Measurements from ENCODE around the gene TACR2. TPM values are rescaled to one million over a fixed set of nuclear protein-coding genes. Genes with fewer than 3 reads are reported as not detected.
A peak's percentile ranks its signal among the peaks of the same experiment; 100 is the strongest.

The TACR2 gene
- total RNA-seq, 2 donors from 2014 or later = 0.66 TPM; not detected in 1

DNA sequence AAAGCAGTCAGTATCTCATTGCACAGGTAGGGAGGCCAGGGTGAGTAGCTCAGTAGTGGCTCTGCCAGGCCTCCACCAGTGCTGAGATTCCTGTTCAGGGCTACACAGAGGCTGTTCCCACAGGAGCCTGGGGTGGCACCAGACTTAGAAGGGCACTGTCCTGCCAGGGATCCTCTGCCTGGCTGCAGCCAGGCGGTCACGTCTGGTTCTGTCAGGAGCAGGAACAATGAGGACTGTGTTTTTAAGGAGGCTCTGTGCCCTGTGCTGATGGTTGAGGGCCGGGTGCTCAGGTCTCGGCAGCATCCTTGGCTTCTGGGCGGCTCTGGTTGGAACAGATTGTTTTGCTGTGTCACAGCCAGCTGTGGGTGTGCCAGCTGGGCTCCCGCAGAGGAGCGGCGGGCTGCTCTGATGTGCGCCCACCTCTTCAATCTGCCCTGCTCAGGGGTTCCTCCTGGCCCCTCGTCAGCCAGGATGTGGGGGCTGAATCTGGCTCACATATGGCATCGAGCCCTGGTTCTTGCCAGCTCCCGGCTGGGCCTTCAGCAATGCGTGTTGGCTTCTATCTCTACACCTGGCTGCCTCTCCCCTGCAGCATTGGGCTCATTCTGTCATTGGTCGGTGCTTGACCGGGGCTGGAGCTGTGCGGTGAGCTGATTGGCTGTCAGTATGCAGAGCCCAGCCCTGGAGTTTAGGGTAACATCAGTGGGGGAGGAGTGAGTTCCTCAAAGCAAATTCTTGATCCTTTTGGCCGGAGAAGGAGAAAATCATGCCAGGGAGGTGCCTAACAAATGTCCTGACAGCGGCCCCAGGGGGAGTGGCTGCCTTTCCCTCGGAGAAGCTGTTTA lies 41.2 kb downstream of the TACR2 start:
- H3K36me3 ChIP-seq (replicated peaks in 1 of 2; ENCODE audit: insufficient read depth in 1 of 2, low read depth in 2 of 2) = no peaks in the 10 kb centered on the region
- no peaks in the 10 kb centered on the region for H3K9me3 ChIP-seq
- H3K4me1 ChIP-seq = peaks cover 14% of the 10 kb centered on the region
- DNase-seq (peak; percentile 57 to 75 (median 64)), ATAC-seq (peak; percentile 92)
- 9 to 16% methylated on average over 7 to 19 of the region's 19 CpGs for WGBS, 2 donors
- TF ChIP-seq POLR2A (IDR thresholded peaks at IDR 0.05) = no peak
- TF ChIP-seq, protein P1, sequence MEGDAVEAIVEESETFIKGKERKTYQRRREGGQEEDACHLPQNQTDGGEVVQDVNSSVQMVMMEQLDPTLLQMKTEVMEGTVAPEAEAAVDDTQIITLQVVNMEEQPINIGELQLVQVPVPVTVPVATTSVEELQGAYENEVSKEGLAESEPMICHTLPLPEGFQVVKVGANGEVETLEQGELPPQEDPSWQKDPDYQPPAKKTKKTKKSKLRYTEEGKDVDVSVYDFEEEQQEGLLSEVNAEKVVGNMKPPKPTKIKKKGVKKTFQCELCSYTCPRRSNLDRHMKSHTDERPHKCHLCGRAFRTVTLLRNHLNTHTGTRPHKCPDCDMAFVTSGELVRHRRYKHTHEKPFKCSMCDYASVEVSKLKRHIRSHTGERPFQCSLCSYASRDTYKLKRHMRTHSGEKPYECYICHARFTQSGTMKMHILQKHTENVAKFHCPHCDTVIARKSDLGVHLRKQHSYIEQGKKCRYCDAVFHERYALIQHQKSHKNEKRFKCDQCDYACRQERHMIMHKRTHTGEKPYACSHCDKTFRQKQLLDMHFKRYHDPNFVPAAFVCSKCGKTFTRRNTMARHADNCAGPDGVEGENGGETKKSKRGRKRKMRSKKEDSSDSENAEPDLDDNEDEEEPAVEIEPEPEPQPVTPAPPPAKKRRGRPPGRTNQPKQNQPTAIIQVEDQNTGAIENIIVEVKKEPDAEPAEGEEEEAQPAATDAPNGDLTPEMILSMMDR (IDR thresholded peaks at IDR 0.05) = peak in 2 of 7 experiments; percentile 7 to 10
- H3K4me3 ChIP-seq = no peak overlapping the region
- H3K27me3 ChIP-seq = no peaks in the 10 kb centered on the region
- intact Hi-C loops (cut with DNase I) = no loop called here
- H3K27ac ChIP-seq = peak overlapping the region; percentile 31 to 51 (median 46)

DNA sequence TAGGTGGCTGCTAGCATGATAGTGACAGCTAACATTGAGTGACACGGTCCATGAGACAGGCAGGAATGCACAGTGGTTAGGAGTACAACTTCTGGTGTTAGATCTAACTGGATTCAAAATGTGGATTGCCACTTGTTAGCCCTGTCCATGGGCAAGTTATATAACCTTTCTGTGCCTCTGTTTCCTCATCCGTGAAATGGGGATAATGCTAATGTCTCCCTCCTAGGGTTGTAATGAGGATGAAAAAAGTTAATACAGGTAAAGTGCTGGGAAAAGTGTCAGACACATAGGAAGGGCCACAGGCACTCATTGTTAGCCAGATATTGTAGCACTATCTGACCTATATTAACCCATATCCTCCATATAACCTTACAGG lies 41.8 kb downstream of the TACR2 start:
- H3K27ac ChIP-seq = peak overlapping the region in 3 of 4 donors; percentile 31 to 51 (median 44)

DNA sequence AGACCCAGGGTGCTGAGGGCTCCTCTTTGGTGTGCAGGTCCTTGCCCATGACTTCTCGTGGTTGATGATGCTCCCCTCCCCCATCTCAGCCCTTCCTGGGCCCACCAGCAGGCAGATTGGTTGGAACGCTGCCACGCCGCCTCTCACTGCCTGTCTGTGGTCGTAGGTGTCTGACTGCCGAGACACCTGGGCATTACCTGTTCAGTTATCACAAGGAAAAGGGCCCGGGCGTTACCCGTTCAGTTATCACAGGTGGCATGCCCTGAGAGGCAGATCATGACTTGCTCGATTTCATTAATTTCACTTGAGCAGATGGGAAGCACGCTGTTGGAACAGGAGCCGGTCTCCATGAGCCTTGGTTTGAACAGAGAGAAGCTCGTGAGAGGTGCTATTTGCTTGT lies 42.5 kb downstream of the TACR2 start:
- ATAC-seq = no peak
- peaks cover 14% of the 10 kb centered on the region for H3K4me1 ChIP-seq
- H3K27me3 ChIP-seq = no peaks in the 10 kb centered on the region
- WGBS, 2 donors = 90 to 95% methylated on average over 13 of the region's 13 CpGs
- no peaks in the 10 kb centered on the region for H3K9me3 ChIP-seq
- intact Hi-C loops (cut with DNase I) = no loop called here
- H3K4me3 ChIP-seq = no peak overlapping the region
- no peak for TF ChIP-seq POLR2A (IDR thresholded peaks at IDR 0.05)
- TF ChIP-seq, protein P1 (IDR thresholded peaks at IDR 0.05) = no peak
- no peaks in the 10 kb centered on the region for H3K36me3 ChIP-seq (replicated peaks in 1 of 2; ENCODE audit: insufficient read depth in 1 of 2, low read depth in 2 of 2)
- DNase-seq = no peak
- H3K27ac ChIP-seq = no peak overlapping the region

More for the DNA sequence above, 41.8 kb downstream of the TACR2 start:
- no peak for ATAC-seq
- no peak for DNase-seq
- WGBS, 2 donors = 93 to 98% methylated on average over 2 of the region's 2 CpGs
- H3K9me3 ChIP-seq = no peaks in the 10 kb centered on the region
- no peak overlapping the region for H3K4me3 ChIP-seq
- H3K36me3 ChIP-seq (replicated peaks in 1 of 2; ENCODE audit: insufficient read depth in 1 of 2, low read depth in 2 of 2) = no peaks in the 10 kb centered on the region
- H3K27me3 ChIP-seq = no peaks in the 10 kb centered on the region
- peaks cover 14% of the 10 kb centered on the region for H3K4me1 ChIP-seq
- intact Hi-C loops (cut with DNase I) = no loop called here
- no peak for TF ChIP-seq POLR2A (IDR thresholded peaks at IDR 0.05)

DNA sequence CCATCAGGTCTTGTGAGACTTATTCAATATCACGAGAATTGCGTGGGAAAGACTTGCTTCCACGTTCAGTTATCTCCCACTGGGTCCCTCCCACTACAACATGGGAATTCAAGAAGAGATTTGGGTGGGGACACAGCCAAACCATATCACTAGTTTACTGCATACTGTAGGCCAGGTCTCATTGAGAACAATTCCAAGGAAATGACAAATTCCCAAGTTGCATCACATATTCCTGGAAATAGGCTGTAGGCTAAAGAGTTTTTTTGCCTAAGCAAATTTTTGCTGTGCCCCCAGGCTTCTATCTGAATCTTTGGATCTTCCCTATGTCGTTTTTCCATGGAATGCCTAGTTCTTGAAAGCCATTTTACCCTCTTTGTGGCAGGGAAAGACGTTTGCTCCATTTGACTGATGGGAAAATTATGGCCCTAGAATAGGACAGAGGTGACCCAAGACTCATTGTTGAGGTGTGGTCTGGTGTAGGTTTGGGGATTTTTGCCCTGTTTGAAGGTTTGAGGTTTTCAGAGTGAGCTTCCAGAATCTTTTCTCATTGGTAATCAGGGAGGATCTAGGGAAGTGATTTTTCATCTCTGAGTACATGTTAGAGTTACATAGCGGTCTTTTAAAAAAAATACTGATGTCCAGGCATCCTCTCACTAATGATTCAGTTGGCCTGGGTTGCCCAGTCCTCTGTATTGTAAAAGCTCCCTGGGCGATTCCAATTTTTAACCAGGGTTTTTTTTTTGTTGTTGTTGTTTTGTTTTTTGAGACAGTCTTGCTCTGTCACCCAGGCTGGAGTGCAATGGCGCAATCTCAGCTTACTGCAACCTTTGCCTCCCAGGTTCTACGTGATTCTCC lies 44.4 kb downstream of the TACR2 start:
- Histone ChIP-seq H3K27me3 (no peaks in the 10 kb centered on the region), H3K4me1 (peaks cover 14% of the 10 kb centered on the region), H3K4me3 (no peak overlapping the region), H3K27ac (no peak overlapping the region), H3K9me3 (no peaks in the 10 kb centered on the region), H3K36me3 (replicated peaks in 1 of 2; ENCODE audit: insufficient read depth in 1 of 2, low read depth in 2 of 2) (no peaks in the 10 kb centered on the region)
- DNase-seq (no peak), ATAC-seq (no peak)
- TF ChIP-seq, protein P1 (IDR thresholded peaks at IDR 0.05) = no peak
- no peak for TF ChIP-seq POLR2A (IDR thresholded peaks at IDR 0.05)
- intact Hi-C loops (cut with DNase I) = no loop called here
- WGBS, 2 donors = 74 to 79% methylated on average over 9 of the region's 9 CpGs

DNA sequence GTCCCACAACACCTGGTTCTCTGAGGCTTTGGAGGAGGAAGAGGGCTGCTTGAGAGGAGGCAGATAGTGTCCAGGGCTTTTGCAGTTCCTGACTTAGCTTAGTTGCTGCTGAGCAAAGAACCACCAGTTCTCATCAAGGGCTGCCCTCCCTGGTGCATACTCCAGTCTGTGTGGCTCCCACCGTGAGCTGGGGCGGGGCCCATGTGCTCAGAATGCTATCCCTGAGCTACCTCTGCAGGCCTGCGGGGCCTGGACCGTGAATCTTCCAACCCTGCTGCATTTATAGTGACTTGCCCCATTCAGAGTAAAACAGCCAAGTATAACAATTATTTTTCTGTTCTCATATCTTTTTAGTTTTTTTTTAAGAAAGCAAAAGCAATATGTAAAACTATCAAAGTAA lies 49.2 kb downstream of the TACR2 start:
- H3K36me3 ChIP-seq (replicated peaks in 1 of 2; ENCODE audit: insufficient read depth in 1 of 2, low read depth in 2 of 2) = no peaks in the 10 kb centered on the region
- ATAC-seq (no peak), DNase-seq (no peak)
- intact Hi-C loops (cut with DNase I) = no loop called here
- TF ChIP-seq, protein P1 (IDR thresholded peaks at IDR 0.05) = no peak
- no peak for TF ChIP-seq POLR2A (IDR thresholded peaks at IDR 0.05)
- peaks cover 6% of the 10 kb centered on the region for H3K4me1 ChIP-seq
- no peaks in the 10 kb centered on the region for H3K9me3 ChIP-seq
- WGBS, 2 donors = 86 to 90% methylated on average over 4 of the region's 4 CpGs
- H3K4me3 ChIP-seq = no peak overlapping the region
- no peak overlapping the region for H3K27ac ChIP-seq
- H3K27me3 ChIP-seq = no peaks in the 10 kb centered on the region
